Aorta (tissue), 5 donors: ENCODE measurements around the gene NOC3L. TPM values are rescaled to one million over a fixed set of nuclear protein-coding genes. Genes with fewer than 3 reads are reported as not detected.

ENCODE experiments used
- ATAC-seq: fragments of 200-7000 bp; cut with Tn5 transposase; one replicate; pipeline ENCODE4 v1.9.1; 2022; ENCODE audit warnings: moderate library complexity; ENCODE audit not compliant: low FRiP score
- DNase-seq, 2 donors: peaks; one replicate each; pipeline ENCODE4 v3.0.0-alpha.2; 2020
- H3K27ac ChIP-seq, 2 donors: one replicate each; pipeline ENCODE4 v1.5.1; 2013; ENCODE audit warnings: low read length in 2 of 2, mild to moderate bottlenecking in 2 of 2, moderate library complexity in 2 of 2, control low read depth in 1 of 2, inconsistent platforms in 1 of 2, low read depth in 1 of 2
- H3K27me3 ChIP-seq, 2 donors: one replicate each; pipeline ENCODE4 v1.6.1; 2013; ENCODE audit warnings: control low read depth in 1 of 2, low read length in 1 of 2, mild to moderate bottlenecking in 1 of 2, moderate library complexity in 1 of 2; ENCODE audit not compliant: insufficient read depth in 2 of 2, control insufficient read depth in 1 of 2
- H3K36me3 ChIP-seq, 2 donors: one replicate each; pipeline ENCODE4 v1.6.1; 2013; ENCODE audit warnings: control low read depth in 1 of 2, low read length in 1 of 2, mild to moderate bottlenecking in 1 of 2; ENCODE audit not compliant: insufficient read depth in 2 of 2, control insufficient read depth in 1 of 2
- H3K4me1 ChIP-seq, 2 donors: one replicate each; pipeline ENCODE4 v1.6.1; 2013; ENCODE audit warnings: low read length in 2 of 2, control low read depth in 1 of 2, mild to moderate bottlenecking in 1 of 2, moderate library complexity in 1 of 2; ENCODE audit not compliant: insufficient read depth in 2 of 2, control insufficient read depth in 1 of 2
- H3K4me3 ChIP-seq, 2 donors: one replicate each; pipeline ENCODE4 v1.5.1; 2013; ENCODE audit warnings: low read length in 2 of 2, control low read depth in 1 of 2, mild to moderate bottlenecking in 1 of 2
- H3K9me3 ChIP-seq: one replicate; pipeline ENCODE4 v1.6.1; 2013; ENCODE audit warnings: mild to moderate bottlenecking, low read length; ENCODE audit not compliant: control insufficient read depth
- WGBS, 2 donors: extraction: QIAGEN DNeasy Blood & Tissue Kit; methylation state at CpG; one replicate each; pipeline ENCODE4 v1.1.7; 2013; 5-methylcytosine and 5-hydroxymethylcytosine counted together
- intact Hi-C, 2 donors: fragments of 100-400 bp; cut with DNase I; formaldehyde crosslinking; loops; one replicate each; pipeline versions ENCODE4 v1.14.2 to v1.15.0; 2022
- polyA plus RNA-seq, 2 donors: library from polyadenylated mRNA; stranded (reverse); fragments of 200-250 nt; gene quantifications; one replicate each; pipeline ENCODE4 v1.2.3, GENCODE V29; 2013
- total RNA-seq, 2 donors: library from RNA; stranded (reverse); fragmentation: NEBNext Ultra II Directional; extraction: Animal tissue kit (Norgen Biotek cat#: 25700); gene quantifications; one replicate each; pipeline ENCODE4 v1.2.1, GENCODE V29; 2021
- donor health status: healthy with polysubstance abuse.
- donor health status: Bipolar disorder and iron deficiency.
- donor health status: DM: no; HTN: no; CAD: no.
- donor health status: DM: no; HTN: no; CAD: no.
- donor health status: DM: yes; HTN: yes; CAD: no.

The NOC3L gene
- total and polyA plus RNA-seq, 4 donors, result 3.6 to 17.6 (median 10.7) TPM

GRCh38 chr10:94320285-94320914, 42.3 kb downstream of the NOC3L start:
- Histone ChIP-seq H3K9me3 (no peaks in the 10 kb centered on the region), H3K36me3 (peaks cover 0 to 7% of the 10 kb centered on the region in 2 donors), H3K4me3 (no peak overlapping the region), H3K27ac (no peak overlapping the region), H3K4me1 (peaks cover 0 to 1% of the 10 kb centered on the region in 2 donors), H3K27me3 (no peaks in the 10 kb centered on the region)
- DNase-seq, result peak; percentile 66 to 84
- intact Hi-C loops, result loop anchor here (2.0 to 5.0 kb wide), 3 partner anchors 43 to 403 kb away; no protein-coding TSS in a partner anchor
- WGBS, 2 donors, result 11 to 14% methylated on average over 2 of the region's 2 CpGs
- ATAC-seq, result no peak

- no peaks in the 10 kb centered on the region for H3K9me3 ChIP-seq
- DNase-seq, result no peak
- intact Hi-C loops, result loop anchor here in 1 of 2 donors (5.0 kb wide), 1 partner anchor 239 kb away; no protein-coding TSS in a partner anchor
These were observed 46.2 kb downstream of the NOC3L start for GRCh38 chr10:94316560-94316959.

GRCh38 chr10:94315975-94316464, 46.7 kb downstream of the NOC3L start:
- H3K27me3 ChIP-seq, result no peaks in the 10 kb centered on the region
- peak; percentile 72 for ATAC-seq
- intact Hi-C loops, result loop anchor here in 1 of 2 donors (5.0 kb wide), 1 partner anchor 239 kb away; no protein-coding TSS in a partner anchor
- DNase-seq, result no peak
- no peak overlapping the region for H3K4me3 ChIP-seq
- H3K36me3 ChIP-seq, result peaks cover 0 to 2% of the 10 kb centered on the region in 2 donors
- H3K27ac ChIP-seq, result peak overlapping the region; percentile 83 to 91
- H3K9me3 ChIP-seq, result no peaks in the 10 kb centered on the region
- peaks cover 0 to 5% of the 10 kb centered on the region in 2 donors for H3K4me1 ChIP-seq
- WGBS, 2 donors, result 3 to 8% methylated on average over 3 of the region's 3 CpGs

More at GRCh38 chr10:94316560-94316959, 46.2 kb downstream of the NOC3L start:
- Histone ChIP-seq H3K4me1 (peaks cover 0 to 5% of the 10 kb centered on the region in 2 donors), H3K27me3 (no peaks in the 10 kb centered on the region), H3K27ac (peak overlapping the region in 1 of 2 donors; percentile 62), H3K36me3 (peaks cover 0 to 2% of the 10 kb centered on the region in 2 donors), H3K4me3 (no peak overlapping the region)
- ATAC-seq, result no peak
- 21 to 23% methylated on average over 1 of the region's 1 CpG for WGBS, 2 donors

- no peak for DNase-seq
- Histone ChIP-seq H3K9me3 (no peaks in the 10 kb centered on the region), H3K27ac (peak overlapping the region in 1 of 2 donors; percentile 83), H3K4me3 (no peak overlapping the region), H3K27me3 (no peaks in the 10 kb centered on the region), H3K4me1 (peaks cover 0 to 5% of the 10 kb centered on the region in 2 donors), H3K36me3 (peaks cover 0 to 3% of the 10 kb centered on the region in 2 donors)
- intact Hi-C loops, result loop anchor here in 1 of 2 donors (5.0 kb wide), 1 partner anchor 238 kb away; no protein-coding TSS in a partner anchor
- no peak for ATAC-seq
- 59 to 62% methylated on average over 3 of the region's 3 CpGs for WGBS, 2 donors
These were observed 47.7 kb downstream of the NOC3L start for GRCh38 chr10:94315024-94315451.

- no peaks in the 10 kb centered on the region for H3K9me3 ChIP-seq
- H3K36me3 ChIP-seq, result peaks cover 0 to 9% of the 10 kb centered on the region in 2 donors
- no peak overlapping the region for H3K4me3 ChIP-seq
- peaks cover 0 to 3% of the 10 kb centered on the region in 2 donors for H3K4me1 ChIP-seq
- intact Hi-C loops, result no loop called here
- no peak overlapping the region for H3K27ac ChIP-seq
- 92 to 94% methylated on average over 6 of the region's 6 CpGs for WGBS, 2 donors
- DNase-seq, result no peak
- H3K27me3 ChIP-seq, result no peaks in the 10 kb centered on the region
- no peak for ATAC-seq
These were observed 52.4 kb downstream of the NOC3L start for GRCh38 chr10:94310369-94310768.

GRCh38 chr10:94308866-94309265, 53.9 kb downstream of the NOC3L start:
- Histone ChIP-seq H3K27me3 (no peaks in the 10 kb centered on the region), H3K4me3 (no peak overlapping the region), H3K27ac (no peak overlapping the region), H3K9me3 (no peaks in the 10 kb centered on the region), H3K4me1 (no peaks in the 10 kb centered on the region), H3K36me3 (peaks cover 0 to 8% of the 10 kb centered on the region in 2 donors)
- ATAC-seq, result no peak
- intact Hi-C loops, result no loop called here
- WGBS, 2 donors, result 66 to 76% methylated on average over 3 of the region's 3 CpGs
- no peak for DNase-seq

GRCh38 chr10:94307046-94307615, 55.6 kb downstream of the NOC3L start:
- H3K27me3 ChIP-seq, result no peaks in the 10 kb centered on the region
- H3K9me3 ChIP-seq, result no peaks in the 10 kb centered on the region
- no peak for ATAC-seq
- H3K4me3 ChIP-seq, result no peak overlapping the region
- H3K27ac ChIP-seq, result no peak overlapping the region
- WGBS, 2 donors, result 70 to 73% methylated on average over 5 of the region's 5 CpGs
- DNase-seq, result no peak
- no peaks in the 10 kb centered on the region for H3K4me1 ChIP-seq
- intact Hi-C loops, result no loop called here
- peaks cover 0 to 8% of the 10 kb centered on the region in 2 donors for H3K36me3 ChIP-seq

- ATAC-seq, result no peak
These were observed 58.8 kb downstream of the NOC3L start for GRCh38 chr10:94303929-94304328.

More at GRCh38 chr10:94303929-94304328, 58.8 kb downstream of the NOC3L start:
- no peak overlapping the region for H3K4me3 ChIP-seq
- no peaks in the 10 kb centered on the region for H3K9me3 ChIP-seq
- no peaks in the 10 kb centered on the region for H3K27me3 ChIP-seq
- no peak for DNase-seq
- H3K27ac ChIP-seq, result no peak overlapping the region
- intact Hi-C loops, result no loop called here
- no peaks in the 10 kb centered on the region for H3K4me1 ChIP-seq
- 89 to 95% methylated on average over 1 of the region's 1 CpG for whole genome bisulfite sequencing, 2 donors
- H3K36me3 ChIP-seq, result peaks cover 0 to 4% of the 10 kb centered on the region in 2 donors
